ENCODE measurements around the gene FRMPD3. TPM values are rescaled to one million over a fixed set of nuclear protein-coding genes. Genes with fewer than 3 reads are reported as not detected.

FRMPD3 gene
- total and polyA plus RNA-seq, 2 of the 8 experiments (the other 6 are each of a cell fraction or from before 2014, with no cell fraction given) = 0.38 to 0.56 TPM

DNA sequence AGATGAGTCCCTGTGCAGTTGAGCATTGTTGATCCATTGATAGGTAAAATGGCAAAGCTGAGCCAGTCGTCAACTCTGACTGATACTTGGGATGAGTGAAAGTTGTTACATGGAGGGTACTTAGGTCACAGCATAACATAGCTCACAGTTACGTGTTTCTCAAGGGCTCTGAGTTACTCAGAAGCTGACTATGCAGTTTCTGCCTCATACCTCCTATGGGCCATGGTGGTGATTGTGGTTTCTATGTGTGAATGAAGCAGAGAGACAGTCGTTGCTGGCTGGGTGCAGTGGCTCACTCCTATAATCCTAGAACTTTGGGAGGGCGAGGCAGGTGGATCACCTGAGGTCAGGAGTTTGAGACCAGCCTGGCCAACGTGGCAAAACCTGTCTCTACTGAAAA lies 30.8 kb downstream of the FRMPD3 start:
- no peak overlapping the region for H4K91ac ChIP-seq (replicated peaks; ENCODE audit: insufficient read length, low read length)
- CTCF ChIA-PET (ENCODE audit: partially characterized antibody) = interaction anchor here (0.8 to 1.0 kb wide), 2 partner anchors 16 to 455 kb away, joined by 3 to 4 read pairs; no protein-coding TSS in a partner anchor
- H3K27me3 ChIP-seq (replicated peaks in 1 of 4; ENCODE audit: control insufficient read depth in 3 of 4, extremely low read depth in 1 of 4, insufficient read depth in 3 of 4, low read length in 3 of 4) = no peaks in the 10 kb centered on the region
- no peak for TF ChIP-seq BRCA1 (IDR thresholded peaks at IDR 0.05; ENCODE audit: low read depth, low read length)
- TF ChIP-seq TAF1 (IDR thresholded peaks at IDR 0.05; ENCODE audit: low read depth, low read length) = no peak
- TF ChIP-seq GABPA (IDR thresholded peaks at IDR 0.05; ENCODE audit: borderline replicate concordance, insufficient read depth, low read length) = no peak
- TF ChIP-seq, protein P1, sequence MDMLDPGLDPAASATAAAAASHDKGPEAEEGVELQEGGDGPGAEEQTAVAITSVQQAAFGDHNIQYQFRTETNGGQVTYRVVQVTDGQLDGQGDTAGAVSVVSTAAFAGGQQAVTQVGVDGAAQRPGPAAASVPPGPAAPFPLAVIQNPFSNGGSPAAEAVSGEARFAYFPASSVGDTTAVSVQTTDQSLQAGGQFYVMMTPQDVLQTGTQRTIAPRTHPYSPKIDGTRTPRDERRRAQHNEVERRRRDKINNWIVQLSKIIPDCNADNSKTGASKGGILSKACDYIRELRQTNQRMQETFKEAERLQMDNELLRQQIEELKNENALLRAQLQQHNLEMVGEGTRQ (IDR thresholded peaks at IDR 0.05; ENCODE audit: low read length) = no peak
- no peaks in the 10 kb centered on the region for H3K36me3 ChIP-seq (ENCODE audit: control insufficient read depth in 2 of 4, insufficient read depth in 4 of 4, low read length in 3 of 4)
- DNase-seq (ENCODE audit: low read depth in 1 of 2, low spot score in 2 of 2) = no peak
- no peak overlapping the region for H2BK15ac ChIP-seq (ENCODE audit: low read length)
- no peak overlapping the region for H3K18ac ChIP-seq (ENCODE audit: extremely low read depth, low read length)
- H2AK5ac ChIP-seq (ENCODE audit: low read depth, low read length) = no peak overlapping the region
- H3K23me2 ChIP-seq (ENCODE audit: low read depth, low read length) = no peaks in the 10 kb centered on the region
- no peak for FAIRE-seq
- H3K79me2 ChIP-seq (ENCODE audit: control insufficient read depth in 1 of 2, insufficient read depth in 2 of 2, low read length in 2 of 2) = no peaks in the 10 kb centered on the region
- H2BK5ac ChIP-seq (ENCODE audit: low read depth, low read length) = no peak overlapping the region
- no peak overlapping the region for H2AFZ ChIP-seq (ENCODE audit: low read length)
- H2BK12ac ChIP-seq (ENCODE audit: low read depth, low read length) = no peak overlapping the region
- H4K5ac ChIP-seq (ENCODE audit: insufficient read length, low read depth, low read length) = no peak overlapping the region
- POLR2A ChIA-PET (ENCODE audit: partially characterized antibody) = no interaction called here
- H3K9ac ChIP-seq (replicated peaks in 1 of 4; ENCODE audit: extremely low read depth in 1 of 4, low read depth in 3 of 4, low read length in 3 of 4) = no peak overlapping the region
- no peak overlapping the region for H2BK20ac ChIP-seq (ENCODE audit: low read length)
- no peak overlapping the region for H3K14ac ChIP-seq (ENCODE audit: insufficient read length)
- H3K27ac ChIP-seq (ENCODE audit: low read depth, low read length) = no peak overlapping the region
- no peak overlapping the region for H3K4me3 ChIP-seq (ENCODE audit: extremely low read depth in 1 of 4, insufficient read depth in 2 of 4, low read depth in 3 of 4, low read length in 4 of 4)
- no peaks in the 10 kb centered on the region for H3K9me3 ChIP-seq (ENCODE audit: insufficient read depth in 2 of 2, low read depth in 1 of 2, low read length in 1 of 2)
- H4K8ac ChIP-seq (ENCODE audit: extremely low read depth, insufficient read depth, low read length) = no peak overlapping the region
- WGBS, 2 experiments (ENCODE audit: extremely low coverage in 1 of 2, insufficient coverage in 1 of 2, insufficient read length in 1 of 2, insufficient replicate concordance in 2 of 2, low coverage in 1 of 2, low lambda C conversion rate in 2 of 2, missing lambda C conversion rate in 1 of 2) = 88% methylated on average over 5 of the region's 5 CpGs; no CpG with 5 or more reads in 1 of the 2 experiments
- no peak overlapping the region for H3K56ac ChIP-seq (replicated peaks; ENCODE audit: insufficient read length, low read depth, low read length)
- no peak overlapping the region for H3K4ac ChIP-seq (replicated peaks; ENCODE audit: insufficient read length, low read depth, low read length)
- H3K79me1 ChIP-seq (ENCODE audit: low read depth, low read length) = no peaks in the 10 kb centered on the region
- no peaks in the 10 kb centered on the region for H4K20me1 ChIP-seq (replicated peaks in 1 of 2; ENCODE audit: control insufficient read depth in 1 of 2, insufficient read depth in 2 of 2, low read length in 2 of 2)
- H3K4me2 ChIP-seq (ENCODE audit: insufficient read depth in 1 of 2, low read depth in 2 of 2, low read length in 2 of 2) = no peak overlapping the region
- H3K23ac ChIP-seq (ENCODE audit: insufficient read length) = no peak overlapping the region
- H2BK120ac ChIP-seq (replicated peaks; ENCODE audit: low read depth, low read length) = no peak overlapping the region
- H3K4me1 ChIP-seq (replicated peaks in 1 of 4; ENCODE audit: control insufficient read depth in 3 of 4, insufficient read depth in 4 of 4, low read length in 3 of 4) = peaks cover 0 to 6% (median under 1%) of the 10 kb centered on the region in 4 experiments; a peak in 1 of 7 replicates
